T-helper 17 cell (primary cell): ENCODE results near the gene HDAC1. TPM values are rescaled to one million over a fixed set of nuclear protein-coding genes. Genes with fewer than 3 reads are reported as not detected.
"Not testable (repeated sequence)": the region's sequence is repeated elsewhere in the genome, so short reads cannot be mapped to it uniquely, and the experiment has no call there.

Source experiments
- ATAC-seq: fragments of 150-1000 bp; cut with Tn5 transposase; 2 replicates; pipeline ENCODE4 v1.10.0; 2021; ENCODE audit warnings: mild to moderate bottlenecking, moderate library complexity
- DNase-seq, 3 donors: peaks; one replicate each; pipeline versions ENCODE4 v3.0.0 to v3.0.0-alpha.2; 2020 to 2021
- H3K9me3 ChIP-seq: one replicate; pipeline ENCODE4 v1.7.0; 2013; ENCODE audit warnings: low read length, mild to moderate bottlenecking; ENCODE audit not compliant: control insufficient read depth, poor library complexity, severe bottlenecking
- H3K27ac Mint-ChIP-seq: one replicate; pipeline ENCODE4 v1.8.0; 2022; ENCODE audit warnings: mild to moderate bottlenecking, moderate library complexity, mixed read lengths
- H3K27me3 Mint-ChIP-seq: one replicate; pipeline ENCODE4 v1.8.0; 2022; ENCODE audit warnings: mixed read lengths
- H3K36me3 Mint-ChIP-seq: one replicate; pipeline ENCODE4 v1.8.0; 2022; ENCODE audit warnings: low read depth, mixed read lengths
- H3K4me1 Mint-ChIP-seq: one replicate; pipeline ENCODE4 v1.8.0; 2022; ENCODE audit warnings: mild to moderate bottlenecking, mixed read lengths
- H3K4me3 Mint-ChIP-seq: one replicate; pipeline ENCODE4 v1.8.0; 2022; ENCODE audit warnings: mild to moderate bottlenecking, moderate library complexity, mixed read lengths
- total RNA-seq, 4 donors: library from RNA in 2 of 4; stranded (reverse) in 2 of 4; gene quantifications; one replicate each; pipeline ENCODE4 v1.2.3 and lab custom pipeline; 2022 to 2026

The HDAC1 gene
- total RNA-seq, 2 donors from 2014 or later, result 81.6 to 86.2 TPM

GRCh38 chr1:32286763-32287162 is 5.1 kb upstream of the HDAC1 start:
- Mint-ChIP-seq H3K4me3 (no peak overlapping the region), H3K27me3 (no peaks in the 10 kb centered on the region), H3K36me3 (no peaks in the 10 kb centered on the region), H3K4me1 (peaks cover 8% of the 10 kb centered on the region), H3K27ac (peak overlapping the region; percentile 34)
- ATAC-seq, result no peak
- DNase-seq, result no peak
- no peaks in the 10 kb centered on the region for H3K9me3 ChIP-seq

DNA sequence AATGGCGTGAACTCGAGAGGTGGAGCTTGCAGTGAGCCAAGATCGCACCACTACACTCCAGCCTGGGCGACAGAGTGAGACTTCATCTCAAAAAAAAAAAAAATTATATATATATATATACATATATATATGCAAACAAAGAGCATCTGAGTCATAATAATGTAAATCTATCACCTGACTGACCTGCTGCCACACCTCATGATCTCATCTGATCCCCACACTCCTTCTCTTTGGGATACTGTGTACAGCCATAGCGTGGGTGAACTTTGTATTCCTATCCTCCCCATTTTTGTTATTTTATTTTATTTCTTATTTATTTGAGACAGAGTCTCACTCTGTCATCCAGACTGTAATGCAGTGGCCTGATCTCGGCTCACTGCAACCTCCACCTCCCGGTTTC is 2.6 kb upstream of the HDAC1 start:
- Mint-ChIP-seq H3K27ac (peak overlapping the region; percentile 96), H3K4me3 (no peak overlapping the region), H3K36me3 (no peaks in the 10 kb centered on the region), H3K27me3 (no peaks in the 10 kb centered on the region), H3K4me1 (peaks cover 12% of the 10 kb centered on the region)
- no peak for ATAC-seq
- no peaks in the 10 kb centered on the region for H3K9me3 ChIP-seq
- no peak for DNase-seq

DNA sequence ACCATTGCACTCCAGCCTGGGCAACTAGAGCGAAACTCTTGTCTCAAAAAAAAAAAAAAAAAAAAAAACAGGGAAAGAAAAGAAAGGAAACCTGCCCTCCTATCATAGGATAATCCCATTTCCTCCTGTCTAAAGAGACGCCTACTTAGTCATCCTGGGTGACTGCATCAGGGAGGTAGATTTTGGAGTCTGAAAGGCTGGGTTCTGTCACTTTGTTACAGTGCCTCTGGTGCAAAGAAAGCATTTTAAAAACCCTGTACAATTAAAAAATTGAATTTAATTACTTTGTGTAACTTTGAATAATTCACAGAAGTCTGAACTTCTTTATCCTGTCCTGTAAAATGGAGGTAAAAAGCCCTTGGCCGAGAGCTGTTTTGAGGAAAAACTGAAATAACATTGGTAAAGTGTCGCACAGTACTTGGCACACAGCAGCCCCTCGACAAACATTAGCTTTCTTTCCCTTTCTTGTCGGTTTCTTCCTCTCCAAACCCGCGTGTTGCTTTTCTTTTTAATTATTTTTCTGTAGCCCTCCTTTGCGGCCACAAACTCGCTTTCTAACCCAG is 657 bp upstream of the HDAC1 start:
- peak overlapping the region; percentile 96 for H3K27ac Mint-ChIP-seq
- H3K36me3 Mint-ChIP-seq, result no peaks in the 10 kb centered on the region
- peaks cover 20% of the 10 kb centered on the region for H3K4me1 Mint-ChIP-seq

DNA sequence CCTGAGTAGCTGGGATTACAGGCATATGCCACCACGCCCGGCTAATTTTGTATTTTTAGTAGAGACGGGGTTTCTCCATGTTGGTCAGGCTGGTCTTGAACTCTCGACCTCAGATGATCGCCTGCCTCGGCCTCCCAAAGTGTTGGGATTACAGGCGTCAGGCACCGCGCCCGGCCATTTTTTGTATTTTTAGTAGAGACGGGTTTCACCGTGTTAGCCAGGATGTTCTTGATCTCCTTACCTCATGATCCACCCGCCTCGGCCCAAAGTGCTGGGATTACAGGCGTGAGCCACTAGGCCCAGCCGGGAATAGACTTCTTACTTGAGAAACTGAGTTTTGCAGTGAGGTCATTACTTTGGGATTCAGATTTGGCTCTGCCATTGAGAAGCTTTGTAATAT is 6.3 kb downstream of the HDAC1 start:
- ATAC-seq, H3K4me3 Mint-ChIP-seq, H3K27me3 Mint-ChIP-seq, H3K9me3 ChIP-seq, DNase-seq: not testable (repeated sequence)
- Mint-ChIP-seq H3K4me1 (peaks cover 33% of the 10 kb centered on the region), H3K36me3 (peaks cover 12% of the 10 kb centered on the region), H3K27ac (peak overlapping the region; percentile 73)

More for the DNA sequence above, 657 bp upstream of the HDAC1 start:
- DNase-seq (no peak), ATAC-seq (no peak)
- peak overlapping the region; percentile 98 for H3K4me3 Mint-ChIP-seq
- H3K27me3 Mint-ChIP-seq, result no peaks in the 10 kb centered on the region
- H3K9me3 ChIP-seq, result no peaks in the 10 kb centered on the region

GRCh38 chr1:32299327-32299726 is 7.4 kb downstream of the HDAC1 start:
- Mint-ChIP-seq H3K36me3 (peaks cover 17% of the 10 kb centered on the region), H3K27me3 (no peaks in the 10 kb centered on the region), H3K4me3 (no peak overlapping the region), H3K27ac (peak overlapping the region; percentile 73), H3K4me1 (peaks cover 39% of the 10 kb centered on the region)
- ATAC-seq (no peak), DNase-seq (no peak)
- H3K9me3 ChIP-seq, result no peaks in the 10 kb centered on the region

DNA sequence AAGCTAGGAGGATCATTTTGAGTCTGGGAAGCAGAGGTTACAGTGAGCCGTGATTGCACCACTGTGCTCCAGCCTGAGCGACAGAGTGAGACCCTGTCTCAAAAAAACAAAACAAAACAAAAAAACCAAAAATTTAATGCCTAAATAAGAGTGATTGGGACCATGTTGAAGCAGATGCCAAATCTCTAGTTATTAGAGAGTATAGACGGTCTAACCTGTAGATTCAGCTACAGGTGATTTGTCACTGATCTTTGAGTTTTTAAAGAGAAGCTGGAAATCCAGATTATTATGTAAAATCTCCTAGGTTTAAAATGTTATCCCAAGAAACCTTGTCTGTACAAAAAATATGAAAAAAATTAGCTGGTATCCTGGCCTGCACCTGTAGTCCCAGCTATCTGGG is 11.5 kb downstream of the HDAC1 start:
- Mint-ChIP-seq H3K27ac (peak overlapping the region; percentile 59), H3K4me3 (no peak overlapping the region), H3K27me3 (no peaks in the 10 kb centered on the region), H3K36me3 (peaks cover 13% of the 10 kb centered on the region), H3K4me1 (peaks cover 44% of the 10 kb centered on the region)
- H3K9me3 ChIP-seq, result no peaks in the 10 kb centered on the region
- no peak for DNase-seq
- no peak for ATAC-seq

DNA sequence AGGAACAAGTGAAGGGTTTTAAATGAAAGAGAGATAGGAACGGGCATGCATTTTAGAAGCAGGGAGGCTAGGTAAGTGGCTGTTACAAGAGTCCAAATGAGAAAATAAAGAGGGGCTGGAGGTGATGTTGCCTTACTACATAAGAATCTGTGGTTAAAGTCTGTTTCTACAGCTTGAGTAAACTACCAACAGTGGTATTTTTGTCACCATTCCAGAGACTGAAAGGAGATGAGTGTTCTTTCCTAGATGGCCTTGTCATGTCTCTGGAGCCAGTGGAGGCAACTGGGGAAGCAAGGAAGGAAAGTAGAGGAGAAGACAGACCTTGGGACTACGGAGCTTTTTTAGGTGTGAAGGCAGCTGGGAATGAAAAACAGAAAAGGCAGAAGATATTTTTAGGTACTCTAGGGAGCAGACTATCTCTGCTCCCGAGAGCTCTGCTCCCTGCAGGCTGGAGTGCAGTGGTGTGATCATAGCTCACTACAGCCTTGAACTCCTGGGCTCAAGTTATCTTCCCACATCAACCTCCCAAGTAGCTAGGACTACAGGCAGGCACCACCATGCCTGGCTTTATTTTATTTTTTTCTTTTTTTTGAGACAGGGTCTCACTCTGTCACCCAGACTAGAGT is 12.2 kb downstream of the HDAC1 start:
- no peaks in the 10 kb centered on the region for H3K9me3 ChIP-seq
- Mint-ChIP-seq H3K4me3 (no peak overlapping the region), H3K27ac (peak overlapping the region; percentile 59), H3K36me3 (peaks cover 13% of the 10 kb centered on the region), H3K27me3 (no peaks in the 10 kb centered on the region), H3K4me1 (peaks cover 49% of the 10 kb centered on the region)
- DNase-seq (no peak), ATAC-seq (no peak)

GRCh38 chr1:32305310-32305709 is 13.4 kb downstream of the HDAC1 start:
- H3K4me1 Mint-ChIP-seq, result peaks cover 57% of the 10 kb centered on the region
- peak overlapping the region; percentile 70 for H3K27ac Mint-ChIP-seq
- no peaks in the 10 kb centered on the region for H3K9me3 ChIP-seq
- DNase-seq (no peak), ATAC-seq (no peak)
- no peak overlapping the region for H3K4me3 Mint-ChIP-seq
- H3K36me3 Mint-ChIP-seq, result peaks cover 15% of the 10 kb centered on the region
- H3K27me3 Mint-ChIP-seq, result no peaks in the 10 kb centered on the region

DNA sequence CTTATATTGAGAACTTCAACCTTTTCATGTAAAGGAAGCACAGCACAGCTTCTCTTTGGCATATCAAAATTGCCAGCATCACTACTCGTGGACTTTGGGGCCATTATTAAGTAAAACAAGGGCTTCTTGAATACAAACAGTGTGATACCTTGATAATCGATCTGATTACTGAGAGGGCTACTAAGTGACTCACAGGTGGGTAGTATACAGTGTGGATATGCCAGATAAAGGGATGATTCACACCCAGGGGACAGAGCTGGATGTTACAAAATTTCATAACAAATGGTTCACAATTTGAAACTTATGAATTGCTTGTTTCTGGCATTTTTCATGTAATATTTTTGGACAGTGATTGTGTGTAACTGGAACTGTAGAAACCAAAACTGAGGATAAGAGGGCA is 15.4 kb downstream of the HDAC1 start:
- DNase-seq (no peak), ATAC-seq (no peak)
- Mint-ChIP-seq H3K27me3 (no peaks in the 10 kb centered on the region), H3K27ac (peak overlapping the region; percentile 74), H3K4me3 (peak overlapping the region; percentile 62), H3K4me1 (peaks cover 59% of the 10 kb centered on the region), H3K36me3 (peaks cover 15% of the 10 kb centered on the region)
- H3K9me3 ChIP-seq, result no peaks in the 10 kb centered on the region

DNA sequence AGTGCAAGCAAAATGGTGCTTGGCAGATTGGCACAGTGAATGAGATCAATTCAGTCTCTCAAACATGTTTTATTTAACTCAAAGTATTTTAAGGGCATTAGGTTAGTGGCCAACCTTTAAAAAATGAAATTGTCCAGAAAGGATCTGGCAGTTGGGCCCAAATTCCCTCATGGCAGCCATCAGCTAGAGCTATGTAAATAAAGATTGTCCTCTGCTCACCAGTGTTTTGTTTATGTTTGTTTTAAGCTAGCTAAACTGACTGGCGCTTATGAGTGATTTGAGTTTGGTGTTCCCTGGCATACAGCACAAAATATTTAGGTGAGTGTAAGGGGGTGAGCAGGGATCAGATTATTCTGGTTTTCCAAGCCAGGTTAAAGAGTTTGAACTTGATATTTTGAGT is 18.1 kb downstream of the HDAC1 start:
- ATAC-seq, result no peak
- peak overlapping the region; percentile 88 for H3K27ac Mint-ChIP-seq
- peaks cover 53% of the 10 kb centered on the region for H3K4me1 Mint-ChIP-seq
- H3K36me3 Mint-ChIP-seq, result peaks cover 7% of the 10 kb centered on the region
- no peak for DNase-seq
- H3K27me3 Mint-ChIP-seq, result no peaks in the 10 kb centered on the region
- no peaks in the 10 kb centered on the region for H3K9me3 ChIP-seq
- H3K4me3 Mint-ChIP-seq, result no peak overlapping the region

DNA sequence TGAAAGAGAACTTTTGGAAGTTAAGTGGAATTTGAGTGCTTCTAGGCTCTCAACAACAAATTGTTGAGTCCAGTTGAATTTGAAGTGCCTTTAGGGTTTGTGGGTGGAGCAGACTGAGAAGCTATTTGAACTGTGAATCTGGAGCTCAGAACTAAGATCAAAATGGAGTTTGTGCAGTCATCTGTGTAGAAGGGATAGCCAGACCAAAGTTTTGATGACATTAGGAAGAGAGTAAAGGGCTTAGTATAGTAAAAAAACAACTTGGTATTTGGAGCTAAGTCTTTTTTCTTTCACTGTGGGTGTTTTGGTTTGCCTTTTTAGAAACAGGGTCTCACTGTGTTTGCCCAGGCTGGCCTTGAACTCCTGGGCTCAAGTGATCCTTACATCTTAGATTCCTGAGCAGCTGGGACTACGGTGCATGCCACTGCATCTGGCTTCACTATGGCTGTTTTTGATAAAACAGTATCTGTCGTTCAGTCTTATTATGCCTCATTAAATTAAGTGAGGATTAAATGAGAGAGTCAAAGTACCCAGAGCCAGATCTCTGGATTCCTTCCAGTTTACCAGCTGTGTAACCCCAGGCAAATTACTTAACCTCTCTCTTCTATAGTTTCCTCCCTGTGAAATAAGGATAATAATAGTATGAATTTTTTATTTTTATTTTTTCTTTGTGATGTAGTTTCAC is 20.0 kb downstream of the HDAC1 start:
- H3K4me1 Mint-ChIP-seq, result peaks cover 50% of the 10 kb centered on the region

DNA sequence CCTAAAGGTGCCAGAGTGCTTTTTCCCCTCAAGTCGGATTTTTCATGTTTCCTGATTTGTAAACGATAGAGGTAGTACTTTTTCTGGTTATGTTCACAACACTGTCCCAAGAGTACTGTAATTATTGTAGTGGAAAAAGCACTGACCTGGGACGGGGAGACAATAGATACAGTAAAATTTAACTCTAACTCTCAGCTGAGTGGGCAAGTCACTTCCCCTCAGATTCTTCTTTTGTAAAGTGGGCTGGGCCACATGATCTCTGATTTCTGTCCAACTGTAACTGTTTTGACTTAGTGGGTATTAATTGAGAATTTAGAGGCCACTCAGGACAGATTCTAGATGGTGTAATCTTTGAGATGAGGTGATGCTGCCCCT is 25.0 kb downstream of the HDAC1 start:
- no peaks in the 10 kb centered on the region for H3K27me3 Mint-ChIP-seq
- peaks cover 4% of the 10 kb centered on the region for H3K36me3 Mint-ChIP-seq
- peaks cover 25% of the 10 kb centered on the region for H3K4me1 Mint-ChIP-seq

More for the DNA sequence above, 20.0 kb downstream of the HDAC1 start:
- DNase-seq (no peak), ATAC-seq (no peak)
- no peak overlapping the region for H3K4me3 Mint-ChIP-seq
- peak overlapping the region; percentile 88 for H3K27ac Mint-ChIP-seq
- H3K9me3 ChIP-seq, result no peaks in the 10 kb centered on the region
- H3K36me3 Mint-ChIP-seq, result peaks cover 8% of the 10 kb centered on the region
- H3K27me3 Mint-ChIP-seq, result no peaks in the 10 kb centered on the region

DNA sequence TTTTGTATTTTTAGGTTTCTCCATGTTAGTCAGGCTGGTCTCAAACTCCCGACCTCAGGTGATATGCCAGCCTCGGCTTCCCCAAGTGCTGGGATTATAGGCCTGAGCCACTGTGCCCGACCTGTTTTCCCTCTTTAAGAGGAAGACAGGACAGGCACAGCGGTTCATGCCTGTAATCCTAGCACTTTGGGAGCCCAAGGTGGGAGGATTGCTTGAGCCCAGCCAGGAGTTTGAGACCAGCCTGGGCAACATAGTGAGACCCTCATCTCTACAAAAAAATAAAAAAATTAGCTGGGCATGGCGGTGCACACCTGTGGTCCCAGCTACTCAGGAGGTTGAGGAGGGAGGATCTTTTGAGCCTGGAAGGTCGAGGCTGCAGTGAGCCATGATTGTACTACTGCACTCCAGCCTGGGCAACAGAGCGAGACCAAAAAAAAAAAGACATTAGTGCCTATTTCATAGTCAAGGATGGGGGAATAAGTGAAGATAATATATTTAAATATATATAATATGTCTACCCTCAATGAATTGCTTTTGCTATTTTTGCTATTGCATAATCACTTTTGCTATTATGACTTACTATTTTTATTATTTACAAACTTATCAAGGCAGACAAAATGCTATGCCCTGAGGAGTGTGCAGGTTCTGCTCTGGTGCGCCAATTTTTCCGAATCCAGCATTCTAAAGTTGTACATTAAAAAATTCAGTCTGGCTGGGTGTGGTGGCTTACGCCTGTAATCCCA is 26.4 kb downstream of the HDAC1 start:
- Mint-ChIP-seq H3K27ac (no peak overlapping the region), H3K4me3 (no peak overlapping the region), H3K4me1 (peaks cover 35% of the 10 kb centered on the region), H3K36me3 (peaks cover 4% of the 10 kb centered on the region), H3K27me3 (no peaks in the 10 kb centered on the region)
- H3K9me3 ChIP-seq, result no peaks in the 10 kb centered on the region
- DNase-seq (no peak), ATAC-seq (no peak)

More for the DNA sequence above, 25.0 kb downstream of the HDAC1 start:
- H3K9me3 ChIP-seq, result no peaks in the 10 kb centered on the region
- ATAC-seq (no peak), DNase-seq (no peak)
- Mint-ChIP-seq H3K27ac (peak overlapping the region; percentile 24), H3K4me3 (no peak overlapping the region)
